HG02970 (cell line): ENCODE results near the gene EED.

ENCODE experiments used
- ATAC-seq: cut with Tn5 transposase; IDR thresholded peaks from one replicate; pipeline ENCODE4 v1.9.1; 2021; ENCODE audit warnings: mild to moderate bottlenecking, moderate library complexity, moderate number of reproducible peaks; ENCODE audit not compliant: unreplicated experiment, low FRiP score

EED gene

GRCh38 chr11:86244522-86245368 lies at the start of gene EED:
Gene EED (plus strand): TSS chr11:86244753. CDS start chr11:86245230, 477 bp downstream.
- ATAC-seq = peak; percentile 69

DNA sequence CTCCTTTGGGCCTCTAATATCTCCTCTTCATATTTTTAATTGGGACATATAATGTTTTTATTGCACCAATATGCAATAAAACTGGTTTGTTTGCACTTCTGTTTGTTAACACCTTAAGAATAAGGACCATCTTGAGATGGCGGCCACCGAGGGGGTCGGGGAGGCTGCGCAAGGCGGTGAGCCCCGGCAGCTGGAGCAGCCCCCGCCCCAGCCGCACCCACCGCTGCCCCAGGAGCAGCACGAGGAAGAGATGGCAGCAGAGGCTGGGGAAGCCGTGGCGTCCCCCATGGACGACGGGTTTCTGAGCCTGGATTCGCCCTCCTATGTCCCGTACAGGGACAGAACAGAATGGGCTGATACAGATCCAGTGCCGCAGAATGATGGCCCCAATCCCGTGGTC lies 49.6 kb upstream of the EED start:
- no peak for ATAC-seq

DNA sequence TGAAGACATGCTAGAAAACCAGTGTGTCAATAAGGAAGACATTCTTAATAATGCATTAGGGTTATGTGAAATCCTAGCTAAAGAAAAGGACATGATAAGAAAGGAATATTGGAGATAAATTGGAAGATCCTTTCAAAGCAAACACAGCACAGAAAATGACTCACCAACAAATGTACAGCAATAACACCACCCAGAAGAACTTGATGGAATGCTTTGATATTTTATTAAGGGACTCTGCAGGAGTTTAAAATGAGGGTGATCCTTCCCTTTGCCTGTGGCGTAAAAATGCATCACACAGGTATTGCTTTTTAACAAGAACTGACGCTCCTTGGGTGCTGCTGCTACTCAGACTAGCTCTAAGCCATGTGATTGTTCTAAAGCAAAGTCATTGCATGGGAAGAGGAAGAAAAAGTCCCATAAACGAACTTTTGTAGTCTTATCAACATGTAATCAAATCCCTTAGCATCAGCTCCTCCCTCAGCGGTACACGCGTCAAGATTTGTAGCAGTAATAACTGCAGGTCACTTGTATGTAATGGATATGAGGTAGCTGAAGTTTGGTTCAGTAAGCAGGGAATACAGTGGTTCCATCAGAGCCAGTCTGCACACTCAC lies 48.4 kb upstream of the EED start:
- no peak for ATAC-seq

DNA sequence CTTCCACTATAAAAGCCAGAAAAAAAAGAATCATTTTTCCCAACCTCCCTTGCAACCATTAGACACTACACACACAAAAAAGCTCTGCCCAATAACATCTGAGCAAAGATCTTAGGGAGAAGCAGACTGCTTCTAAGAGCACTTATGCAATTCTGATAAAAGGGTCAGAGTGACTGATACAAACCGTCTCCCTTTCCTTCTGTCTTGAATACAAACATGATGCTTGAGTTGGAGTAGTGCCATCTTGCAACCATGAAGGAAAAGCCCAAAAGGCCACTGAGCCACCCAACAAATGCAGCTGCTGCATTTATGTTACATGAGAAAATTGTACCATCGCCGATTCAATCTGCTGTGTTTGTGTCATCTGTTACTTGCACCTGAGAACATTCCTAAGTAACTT lies 47.6 kb upstream of the EED start:
- ATAC-seq = no peak

DNA sequence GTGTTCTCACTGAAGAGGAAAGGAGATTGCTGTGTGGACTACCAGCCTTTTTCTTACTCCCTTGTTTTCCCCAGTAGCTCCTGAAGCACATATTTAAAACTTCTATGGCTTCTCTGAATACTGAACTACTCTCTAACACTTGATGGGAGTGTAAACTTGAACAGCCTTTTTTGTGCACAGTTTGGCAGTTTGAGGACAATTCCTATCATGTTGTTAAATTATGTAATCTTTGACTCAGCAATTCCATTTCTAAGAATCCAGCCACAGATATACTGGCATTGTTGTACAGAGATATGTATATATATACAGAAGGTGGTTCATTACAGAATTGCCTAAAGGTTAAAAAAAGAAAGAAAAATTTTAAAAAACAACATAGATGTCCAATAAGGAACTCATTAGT lies 47.1 kb upstream of the EED start:
- ATAC-seq = no peak

- no peak for ATAC-seq
Observed at GRCh38 chr11:86198139-86198538, 46.4 kb upstream of the EED start.

DNA sequence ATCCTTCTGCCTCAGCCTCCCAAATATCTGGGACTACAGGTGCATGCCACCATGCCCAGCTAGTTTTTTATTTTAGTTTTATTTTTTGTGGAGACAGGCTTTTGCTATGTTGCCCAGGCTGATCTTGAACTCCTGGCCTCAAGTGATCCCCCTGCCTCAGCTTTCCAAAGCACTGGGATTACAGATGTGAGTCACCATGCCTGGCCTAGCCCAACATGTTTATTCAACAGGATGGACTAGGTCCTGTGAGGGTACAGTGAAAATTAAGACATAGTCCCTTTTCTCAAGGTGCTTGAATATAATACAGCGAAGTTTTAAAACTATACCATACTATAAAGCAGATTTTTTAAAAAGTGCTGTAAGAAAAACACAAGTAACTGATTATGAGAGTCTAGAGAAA lies 45.2 kb upstream of the EED start:
- no peak for ATAC-seq

GRCh38 chr11:86201371-86201884 lies 43.1 kb upstream of the EED start:
- no peak for ATAC-seq

GRCh38 chr11:86202013-86202336 lies 42.6 kb upstream of the EED start:
- no peak for ATAC-seq

DNA sequence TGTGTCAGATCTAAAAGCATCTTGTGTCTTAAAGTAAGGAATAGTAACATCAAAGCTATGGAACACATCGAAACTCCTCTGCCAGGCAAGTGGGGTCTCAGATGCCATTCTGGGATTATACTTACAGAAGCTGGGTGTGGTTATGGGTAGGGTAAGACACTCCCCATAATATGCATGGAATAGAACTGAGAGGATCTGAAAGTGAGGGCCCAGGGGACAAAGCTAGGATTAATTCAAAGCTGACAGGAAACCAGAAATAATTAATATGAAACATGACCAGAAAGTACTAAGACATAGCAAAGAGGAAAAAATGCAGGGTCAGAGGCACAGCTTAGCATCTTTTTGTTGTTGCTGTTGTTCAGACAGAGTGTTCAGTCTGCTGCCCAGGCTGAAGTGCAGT lies 40.2 kb upstream of the EED start:
- ATAC-seq = no peak

DNA sequence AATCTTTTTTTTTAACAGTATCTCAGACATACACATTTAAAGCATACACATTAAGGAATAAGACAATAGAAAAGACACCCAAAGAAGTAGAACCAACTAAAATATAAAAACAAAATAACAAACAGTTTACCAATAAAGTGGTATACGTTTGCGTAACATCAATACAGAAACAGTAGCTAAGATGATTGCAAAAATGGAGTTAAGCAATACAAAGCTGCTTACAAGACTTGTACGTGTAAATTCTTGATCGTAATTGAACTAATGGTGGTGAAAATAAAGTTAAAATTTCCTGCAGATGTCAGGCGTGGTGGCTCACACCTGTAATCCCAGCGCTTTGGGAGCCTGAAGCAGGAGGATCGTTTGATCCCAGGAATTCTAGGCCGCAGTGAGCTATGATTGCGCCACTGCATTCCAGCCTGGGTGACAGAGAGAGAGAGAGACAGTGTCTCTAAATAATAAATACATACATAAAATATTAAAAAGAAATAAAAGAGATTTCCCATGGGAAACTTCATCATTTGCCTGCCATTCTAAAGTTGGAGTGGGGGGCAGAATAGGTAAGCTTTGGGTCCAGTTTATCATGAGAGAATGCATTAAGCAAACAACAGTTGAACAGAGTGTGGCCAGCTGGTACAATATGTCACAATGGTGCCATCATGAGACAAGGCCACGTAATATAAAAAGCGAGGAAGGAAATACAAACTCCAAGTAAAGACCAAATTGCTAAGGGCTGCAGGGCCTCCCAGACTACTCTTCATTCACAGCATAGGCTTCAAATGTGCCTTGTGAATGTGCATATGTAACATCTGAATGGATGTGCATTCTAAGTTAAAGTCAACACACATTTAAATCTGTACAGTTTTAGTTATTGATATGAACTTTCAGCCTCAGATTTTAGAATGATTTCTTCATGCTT lies 38.9 kb upstream of the EED start:
- no peak for ATAC-seq

DNA sequence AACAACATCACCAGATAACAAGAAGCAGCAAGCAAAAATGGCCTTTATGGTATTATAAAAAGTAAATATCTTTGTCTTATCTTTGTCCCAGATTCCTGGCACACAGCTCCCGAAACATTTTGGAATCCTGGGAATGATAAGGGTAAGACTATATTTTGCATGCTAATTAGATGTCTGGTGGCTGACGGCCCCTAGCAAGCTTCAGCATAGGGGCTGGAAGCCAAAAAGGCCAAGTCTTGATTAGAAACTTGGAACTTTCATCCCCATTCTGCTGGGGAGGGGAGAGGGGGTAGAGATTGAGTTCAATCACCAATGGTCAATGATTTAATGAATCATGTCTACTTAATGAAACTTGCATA lies 38.2 kb upstream of the EED start:
- no peak for ATAC-seq

GRCh38 chr11:86207413-86207812 lies 37.1 kb upstream of the EED start:
- ATAC-seq = no peak

DNA sequence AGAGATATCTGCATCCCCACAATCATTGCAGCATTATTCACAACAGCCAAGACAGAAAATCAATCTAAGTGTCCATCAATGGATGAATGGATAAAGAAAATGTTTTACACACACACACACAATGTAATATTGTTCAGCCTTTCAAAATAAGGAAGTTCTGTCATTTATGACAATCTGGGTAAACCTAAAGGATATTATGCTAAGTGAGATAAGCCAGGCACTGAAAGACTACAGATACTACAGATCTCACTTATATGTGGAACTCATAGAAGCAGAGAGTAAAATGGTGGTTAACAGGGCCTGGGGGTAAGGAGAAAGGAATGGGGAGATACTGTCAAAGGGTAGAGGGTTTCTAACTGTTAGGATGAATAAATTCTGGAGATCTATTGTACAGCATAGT lies 36.0 kb upstream of the EED start:
- no peak for ATAC-seq

DNA sequence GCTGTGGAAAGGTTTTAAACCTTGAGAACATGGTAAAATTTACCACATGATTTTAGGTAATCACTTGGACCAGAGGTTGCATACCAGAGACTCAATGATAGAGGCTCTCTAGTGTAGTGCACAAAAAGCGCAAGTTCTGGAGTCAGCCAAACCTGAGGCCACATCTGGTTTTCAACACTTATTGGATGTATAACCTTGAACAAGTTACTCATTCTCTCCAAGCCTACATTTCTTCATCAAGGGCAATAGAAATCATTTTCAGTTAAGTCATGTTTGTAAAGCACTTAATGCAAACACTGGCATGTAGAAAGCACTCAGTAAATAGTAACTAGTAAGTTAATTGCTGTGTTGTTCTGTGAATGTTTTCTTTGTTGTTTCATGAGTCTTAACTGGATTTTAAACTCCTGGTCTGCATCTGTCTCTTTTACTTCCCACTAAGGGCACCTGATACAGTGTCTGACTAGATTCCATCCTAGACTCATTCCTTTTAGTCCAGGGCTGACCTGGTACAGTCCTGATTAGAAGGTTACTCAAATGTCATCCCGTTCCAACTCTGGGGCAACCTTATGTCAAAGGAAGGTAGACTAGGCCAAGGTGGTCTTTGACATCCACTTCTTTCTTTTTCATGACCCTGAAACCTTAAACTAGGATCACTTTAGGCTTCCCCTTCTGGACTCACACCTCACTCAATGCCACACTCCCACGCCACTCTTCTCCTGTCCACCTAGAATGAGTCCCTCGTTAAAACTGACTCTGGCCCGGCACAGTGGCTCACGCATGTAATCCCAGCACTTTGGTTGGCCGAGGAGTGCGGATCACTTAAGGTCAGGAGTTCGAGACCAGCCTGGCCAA lies 34.5 kb upstream of the EED start:
- no peak for ATAC-seq

DNA sequence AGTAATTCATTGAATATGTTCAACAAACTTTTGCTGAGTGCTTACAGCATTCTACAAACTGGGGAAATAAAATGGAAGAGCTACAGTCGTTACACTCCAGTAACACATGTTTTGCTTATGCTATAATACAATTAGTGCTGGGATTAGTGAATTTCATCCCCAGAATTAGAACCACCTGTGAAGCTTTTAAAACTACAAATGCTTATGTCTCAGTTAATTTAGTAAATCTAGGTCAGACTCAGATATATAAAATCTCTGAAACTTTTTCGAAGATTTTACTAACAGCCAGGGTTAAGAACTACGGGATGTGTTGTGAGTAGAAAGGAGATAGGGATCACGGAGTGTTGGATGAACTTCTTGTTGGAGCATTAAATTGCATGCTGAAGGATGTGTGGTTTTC lies 33.7 kb upstream of the EED start:
- no peak for ATAC-seq

DNA sequence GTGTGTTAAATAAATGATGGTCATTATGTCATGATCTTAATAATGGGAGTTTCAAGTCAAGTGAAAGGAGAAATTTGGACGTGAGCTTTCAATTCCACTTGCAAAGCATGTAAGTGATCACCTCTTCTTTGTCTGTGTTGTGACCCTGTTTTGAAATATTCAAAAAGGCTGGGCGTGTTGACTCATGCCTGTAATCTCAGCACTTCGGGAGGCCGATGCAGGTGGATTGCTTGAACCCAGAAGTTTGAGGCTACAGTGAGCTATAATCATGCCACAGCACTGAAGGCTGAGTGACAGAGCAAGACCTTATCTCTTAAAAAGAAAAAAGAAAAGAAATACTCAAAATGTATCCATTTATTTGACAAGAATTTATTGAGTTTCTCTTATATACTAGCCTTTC lies 32.9 kb upstream of the EED start:
- ATAC-seq = no peak

GRCh38 chr11:86212019-86212611 lies 32.4 kb upstream of the EED start:
- no peak for ATAC-seq

DNA sequence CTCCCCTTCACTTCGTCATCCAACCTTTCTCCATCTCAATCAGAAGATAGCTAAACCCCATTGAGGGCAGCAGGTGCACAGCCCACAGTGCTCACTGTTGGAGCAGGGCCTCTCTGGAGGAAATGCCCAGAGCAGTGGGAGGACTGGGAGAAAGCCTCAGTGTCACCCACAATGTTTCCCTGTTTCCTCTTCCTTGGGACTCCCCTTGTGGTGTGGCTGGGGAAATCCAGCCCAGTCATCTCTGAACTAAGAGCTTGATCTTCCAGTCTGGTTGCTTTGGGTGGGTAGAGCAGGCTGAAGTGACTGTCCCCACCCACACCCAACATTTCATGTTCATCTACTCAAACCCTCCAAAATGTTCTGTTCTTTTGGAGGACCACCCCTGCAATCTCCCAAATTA lies 29.8 kb upstream of the EED start:
- ATAC-seq = no peak
